GM12872 (cell line): ENCODE data around the gene SLC11A1.

ENCODE experiments used
- TF ChIP-seq, protein P1 (sequence below): IDR thresholded peaks from 3 replicates; pipeline ENCODE4 v1.5.1; 2011; ENCODE audit warnings: low read depth, mild to moderate bottlenecking, low read length, moderate library complexity; ENCODE audit not compliant: insufficient read depth

SLC11A1 gene

DNA sequence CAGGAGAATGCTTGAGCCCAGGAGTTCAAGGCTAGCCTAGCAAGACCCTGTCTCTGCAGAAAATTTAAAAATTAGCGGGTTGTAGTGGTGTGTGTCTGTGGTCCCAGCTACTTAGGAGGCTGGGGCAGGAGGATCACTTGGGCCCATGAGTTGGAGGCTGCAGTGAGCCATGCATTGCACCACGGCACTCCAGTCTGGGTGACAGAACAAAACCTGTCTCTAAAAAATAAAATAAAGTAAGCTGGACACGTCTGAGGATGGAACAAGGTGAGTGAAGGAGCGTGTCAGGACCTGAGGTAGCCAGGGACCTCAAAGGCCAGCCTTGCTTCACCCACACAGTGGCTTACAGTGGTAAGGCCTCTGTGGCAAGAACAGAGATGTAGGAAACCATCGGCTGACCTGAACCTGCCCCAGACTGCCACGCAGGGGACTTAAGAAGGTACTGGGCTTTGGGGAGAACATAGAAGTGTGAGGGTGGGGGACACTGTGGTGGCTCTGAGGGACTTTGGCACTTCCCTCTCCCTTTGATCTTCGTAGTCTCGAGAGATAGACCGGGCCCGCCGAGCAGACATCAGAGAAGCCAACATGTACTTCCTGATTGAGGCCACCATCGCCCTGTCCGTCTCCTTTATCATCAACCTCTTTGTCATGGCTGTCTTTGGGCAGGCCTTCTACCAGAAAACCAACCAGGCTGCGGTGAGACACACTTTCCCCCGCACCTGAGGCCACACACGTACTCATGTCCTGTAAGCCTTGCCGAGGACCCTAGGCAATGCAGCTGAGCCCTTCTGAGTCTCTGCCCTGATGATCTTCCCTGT lies 7.5 kb downstream of the SLC11A1 start:
- TF ChIP-seq, protein P1, sequence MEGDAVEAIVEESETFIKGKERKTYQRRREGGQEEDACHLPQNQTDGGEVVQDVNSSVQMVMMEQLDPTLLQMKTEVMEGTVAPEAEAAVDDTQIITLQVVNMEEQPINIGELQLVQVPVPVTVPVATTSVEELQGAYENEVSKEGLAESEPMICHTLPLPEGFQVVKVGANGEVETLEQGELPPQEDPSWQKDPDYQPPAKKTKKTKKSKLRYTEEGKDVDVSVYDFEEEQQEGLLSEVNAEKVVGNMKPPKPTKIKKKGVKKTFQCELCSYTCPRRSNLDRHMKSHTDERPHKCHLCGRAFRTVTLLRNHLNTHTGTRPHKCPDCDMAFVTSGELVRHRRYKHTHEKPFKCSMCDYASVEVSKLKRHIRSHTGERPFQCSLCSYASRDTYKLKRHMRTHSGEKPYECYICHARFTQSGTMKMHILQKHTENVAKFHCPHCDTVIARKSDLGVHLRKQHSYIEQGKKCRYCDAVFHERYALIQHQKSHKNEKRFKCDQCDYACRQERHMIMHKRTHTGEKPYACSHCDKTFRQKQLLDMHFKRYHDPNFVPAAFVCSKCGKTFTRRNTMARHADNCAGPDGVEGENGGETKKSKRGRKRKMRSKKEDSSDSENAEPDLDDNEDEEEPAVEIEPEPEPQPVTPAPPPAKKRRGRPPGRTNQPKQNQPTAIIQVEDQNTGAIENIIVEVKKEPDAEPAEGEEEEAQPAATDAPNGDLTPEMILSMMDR: no peak

DNA sequence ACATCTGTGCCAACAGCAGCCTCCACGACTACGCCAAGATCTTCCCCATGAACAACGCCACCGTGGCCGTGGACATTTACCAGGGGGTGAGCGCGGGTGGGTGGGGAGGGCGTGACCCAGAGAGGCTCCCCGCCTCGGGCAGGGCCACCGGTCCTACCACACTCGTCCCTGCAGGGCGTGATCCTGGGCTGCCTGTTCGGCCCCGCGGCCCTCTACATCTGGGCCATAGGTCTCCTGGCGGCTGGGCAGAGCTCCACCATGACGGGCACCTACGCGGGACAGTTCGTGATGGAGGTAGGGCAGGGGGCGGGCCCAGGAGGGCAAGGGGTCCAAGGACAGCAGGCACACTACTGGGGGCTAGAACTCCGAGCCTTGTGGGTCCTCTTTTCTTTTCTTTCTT lies 9.1 kb downstream of the SLC11A1 start:
- TF ChIP-seq, protein P1: no peak

DNA sequence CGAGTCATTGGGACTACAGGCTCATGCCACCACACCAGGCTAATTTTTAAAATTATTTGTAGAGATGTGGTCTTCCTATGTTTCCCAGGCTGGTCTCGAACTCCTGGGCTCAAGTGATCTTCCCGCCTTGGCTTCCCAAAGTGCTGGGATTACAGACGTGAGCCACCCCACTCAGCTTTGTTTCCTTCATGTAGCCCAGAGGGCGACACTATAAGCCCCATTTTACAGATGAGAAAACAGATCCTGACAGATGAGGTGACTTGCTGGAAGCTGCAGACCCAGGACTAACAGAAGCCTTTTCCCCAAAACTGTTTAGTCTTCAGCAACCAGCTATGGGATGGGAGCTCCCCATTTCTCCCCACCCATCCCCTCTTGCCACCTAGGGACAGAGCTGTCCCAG lies 10.4 kb downstream of the SLC11A1 start:
- TF ChIP-seq, protein P1: no peak

DNA sequence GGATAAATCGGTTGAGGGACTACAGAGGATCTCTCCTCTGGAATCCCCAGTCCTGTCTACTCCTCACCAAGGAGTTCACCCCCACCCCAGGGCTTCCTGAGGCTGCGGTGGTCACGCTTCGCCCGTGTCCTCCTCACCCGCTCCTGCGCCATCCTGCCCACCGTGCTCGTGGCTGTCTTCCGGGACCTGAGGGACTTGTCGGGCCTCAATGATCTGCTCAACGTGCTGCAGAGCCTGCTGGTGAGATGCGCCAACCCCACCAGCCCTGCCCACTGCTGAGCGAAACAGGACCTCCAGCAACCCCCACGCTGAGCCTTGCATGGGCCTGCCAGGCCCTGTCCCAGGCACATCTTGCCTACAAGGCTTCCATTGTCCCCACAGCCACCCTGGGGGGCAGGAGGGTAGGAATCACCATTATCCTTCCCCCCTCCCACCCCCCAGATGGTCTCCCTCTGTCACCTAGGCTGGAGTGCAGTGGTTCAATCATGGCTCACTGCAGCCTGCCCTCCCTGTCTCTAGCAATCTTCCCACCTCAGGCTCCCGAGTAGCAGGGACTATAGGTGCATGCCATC lies 10.9 kb downstream of the SLC11A1 start:
- TF ChIP-seq, protein P1: no peak

DNA sequence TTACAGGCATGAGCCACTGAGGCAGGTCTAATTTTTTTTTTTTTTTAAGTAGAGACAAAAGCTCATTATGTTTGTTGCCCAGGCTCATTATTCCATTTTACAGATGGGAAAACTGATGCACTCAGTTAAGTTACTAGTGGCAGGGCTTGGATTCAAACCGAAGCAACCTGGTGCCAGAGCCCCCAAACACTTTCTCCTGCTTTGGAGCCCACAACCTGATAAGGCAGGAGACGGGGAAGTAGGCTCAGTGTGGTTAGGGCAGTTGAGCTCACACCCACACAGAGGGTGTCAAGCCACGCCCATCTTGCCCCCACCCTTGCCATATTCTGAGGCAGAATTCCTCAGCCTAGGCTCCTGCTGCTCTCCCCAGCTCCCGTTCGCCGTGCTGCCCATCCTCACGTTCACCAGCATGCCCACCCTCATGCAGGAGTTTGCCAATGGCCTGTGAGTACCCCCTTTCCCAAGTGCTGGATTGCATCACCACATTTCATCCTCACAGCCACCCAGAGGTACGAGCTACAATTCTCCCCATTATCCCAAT lies 11.7 kb downstream of the SLC11A1 start:
- TF ChIP-seq, protein P1: no peak

DNA sequence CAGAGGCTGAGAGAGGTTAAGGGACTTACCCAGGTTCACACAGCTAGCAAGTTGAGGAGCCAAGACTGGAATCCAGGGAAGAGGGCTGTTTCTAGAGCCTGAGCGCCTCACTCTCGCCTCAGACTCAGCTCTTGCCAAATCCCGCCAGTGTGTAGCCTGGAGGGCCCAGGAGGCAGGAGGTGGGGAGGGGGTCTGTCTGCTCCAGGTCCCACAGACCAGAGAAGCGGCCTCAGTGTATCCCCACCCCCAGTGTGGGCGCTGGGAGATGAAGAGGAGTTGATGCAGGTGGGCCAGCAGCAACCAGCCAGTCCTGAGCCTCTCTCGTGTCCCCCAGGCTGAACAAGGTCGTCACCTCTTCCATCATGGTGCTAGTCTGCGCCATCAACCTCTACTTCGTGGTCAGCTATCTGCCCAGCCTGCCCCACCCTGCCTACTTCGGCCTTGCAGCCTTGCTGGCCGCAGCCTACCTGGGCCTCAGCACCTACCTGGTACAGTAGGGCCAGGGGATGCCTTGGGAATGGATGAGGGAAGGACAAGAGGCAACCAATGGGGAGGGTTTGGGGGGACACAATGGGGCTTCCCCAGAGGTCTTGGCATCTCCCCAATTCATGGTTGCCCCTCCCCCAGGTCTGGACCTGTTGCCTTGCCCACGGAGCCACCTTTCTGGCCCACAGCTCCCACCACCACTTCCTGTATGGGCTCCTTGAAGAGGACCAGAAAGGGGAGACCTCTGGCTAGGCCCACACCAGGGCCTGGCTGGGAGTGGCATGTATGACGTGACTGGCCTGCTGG lies 12.4 kb downstream of the SLC11A1 start:
- TF ChIP-seq, protein P1: no peak

DNA sequence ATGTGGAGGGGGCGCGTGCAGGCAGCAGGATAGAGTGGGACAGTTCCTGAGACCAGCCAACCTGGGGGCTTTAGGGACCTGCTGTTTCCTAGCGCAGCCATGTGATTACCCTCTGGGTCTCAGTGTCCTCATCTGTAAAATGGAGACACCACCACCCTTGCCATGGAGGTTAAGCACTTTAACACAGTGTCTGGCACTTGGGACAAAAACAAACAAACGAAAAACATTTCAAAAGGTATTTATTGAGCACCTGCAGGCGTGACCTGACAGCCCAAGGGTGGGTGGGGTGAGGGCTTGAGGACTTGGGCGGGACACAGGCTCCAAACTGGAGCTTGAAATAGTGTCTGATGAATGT lies 13.0 kb downstream of the SLC11A1 start:
- TF ChIP-seq, protein P1: no peak
